Type B pancreatic cell (in vitro differentiated cells): ENCODE measurements around the gene DNAJC17. TPM values are rescaled to one million over a fixed set of nuclear protein-coding genes. Genes with fewer than 3 reads are reported as not detected.

Source experiments
- DNase-seq: peaks from one replicate; pipeline ENCODE4 v3.0.0; 2021; ENCODE audit warnings: mixed read lengths; ENCODE audit not compliant: unreplicated experiment; ENCODE audit errors: extremely low spot score
- H3K27ac Mint-ChIP-seq: 2 replicates; pipeline ENCODE4 v1.8.0; 2021; ENCODE audit warnings: mild to moderate bottlenecking, mixed read lengths
- H3K27me3 Mint-ChIP-seq: 2 replicates; pipeline ENCODE4 v1.8.0; 2021; ENCODE audit warnings: mixed read lengths
- H3K36me3 Mint-ChIP-seq: 2 replicates; pipeline ENCODE4 v1.8.0; 2021; ENCODE audit warnings: mixed read lengths
- H3K4me1 Mint-ChIP-seq: one replicate; pipeline ENCODE4 v1.8.0; 2021; ENCODE audit warnings: mixed read lengths; ENCODE audit not compliant: unreplicated experiment
- H3K4me3 Mint-ChIP-seq: 2 replicates; pipeline ENCODE4 v1.8.0; 2021; ENCODE audit warnings: mild to moderate bottlenecking, mixed read lengths
- H3K9me3 Mint-ChIP-seq: 2 replicates; pipeline ENCODE4 v1.8.0; 2021; ENCODE audit warnings: mixed read lengths
- total RNA-seq: library from RNA; stranded (reverse); gene quantifications from 2 replicates; pipeline ENCODE4 v1.2.1, GENCODE V29; 2021; ENCODE audit warnings: low replicate concordance
- TF ChIP-seq, protein P1 (sequence below): fragments of 200-600 bp; sonication (generic); conservative IDR thresholded peaks from 2 replicates; pipeline ENCODE4 v1.5.0; 2021; ENCODE audit warnings: antibody characterized with exemption, mild to moderate bottlenecking

DNAJC17 gene
- total RNA-seq, 1 donor from 2014 or later: 38.3 TPM

DNA sequence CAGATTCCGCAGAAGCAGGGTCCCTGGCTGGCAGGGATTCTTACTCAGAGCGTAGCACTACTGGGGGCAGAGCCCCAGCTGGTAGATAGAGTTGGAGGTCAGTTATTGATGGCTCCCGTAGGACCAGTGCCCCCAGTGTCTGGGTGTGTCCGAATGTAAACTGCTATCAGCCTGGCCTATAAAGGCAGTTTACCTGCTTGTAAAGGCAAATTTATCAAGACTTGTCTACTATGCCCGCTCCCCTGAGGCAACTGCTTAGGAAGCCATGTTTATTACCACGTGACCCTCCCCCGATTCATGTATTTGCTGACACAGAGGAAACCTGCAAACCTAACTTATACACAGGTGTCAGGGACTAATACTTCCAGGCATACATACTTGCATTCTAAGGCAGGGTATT is 21.8 kb upstream of the DNAJC17 start:
- peaks cover 7% of the 10 kb centered on the region for H3K36me3 Mint-ChIP-seq
- no peaks in the 10 kb centered on the region for H3K27me3 Mint-ChIP-seq
- H3K27ac Mint-ChIP-seq: no peak overlapping the region
- H3K4me3 Mint-ChIP-seq: no peak overlapping the region
- no peak for DNase-seq
- H3K4me1 Mint-ChIP-seq: peaks cover 7% of the 10 kb centered on the region
- TF ChIP-seq, protein P1, sequence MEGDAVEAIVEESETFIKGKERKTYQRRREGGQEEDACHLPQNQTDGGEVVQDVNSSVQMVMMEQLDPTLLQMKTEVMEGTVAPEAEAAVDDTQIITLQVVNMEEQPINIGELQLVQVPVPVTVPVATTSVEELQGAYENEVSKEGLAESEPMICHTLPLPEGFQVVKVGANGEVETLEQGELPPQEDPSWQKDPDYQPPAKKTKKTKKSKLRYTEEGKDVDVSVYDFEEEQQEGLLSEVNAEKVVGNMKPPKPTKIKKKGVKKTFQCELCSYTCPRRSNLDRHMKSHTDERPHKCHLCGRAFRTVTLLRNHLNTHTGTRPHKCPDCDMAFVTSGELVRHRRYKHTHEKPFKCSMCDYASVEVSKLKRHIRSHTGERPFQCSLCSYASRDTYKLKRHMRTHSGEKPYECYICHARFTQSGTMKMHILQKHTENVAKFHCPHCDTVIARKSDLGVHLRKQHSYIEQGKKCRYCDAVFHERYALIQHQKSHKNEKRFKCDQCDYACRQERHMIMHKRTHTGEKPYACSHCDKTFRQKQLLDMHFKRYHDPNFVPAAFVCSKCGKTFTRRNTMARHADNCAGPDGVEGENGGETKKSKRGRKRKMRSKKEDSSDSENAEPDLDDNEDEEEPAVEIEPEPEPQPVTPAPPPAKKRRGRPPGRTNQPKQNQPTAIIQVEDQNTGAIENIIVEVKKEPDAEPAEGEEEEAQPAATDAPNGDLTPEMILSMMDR: no peak
- no peaks in the 10 kb centered on the region for H3K9me3 Mint-ChIP-seq

DNA sequence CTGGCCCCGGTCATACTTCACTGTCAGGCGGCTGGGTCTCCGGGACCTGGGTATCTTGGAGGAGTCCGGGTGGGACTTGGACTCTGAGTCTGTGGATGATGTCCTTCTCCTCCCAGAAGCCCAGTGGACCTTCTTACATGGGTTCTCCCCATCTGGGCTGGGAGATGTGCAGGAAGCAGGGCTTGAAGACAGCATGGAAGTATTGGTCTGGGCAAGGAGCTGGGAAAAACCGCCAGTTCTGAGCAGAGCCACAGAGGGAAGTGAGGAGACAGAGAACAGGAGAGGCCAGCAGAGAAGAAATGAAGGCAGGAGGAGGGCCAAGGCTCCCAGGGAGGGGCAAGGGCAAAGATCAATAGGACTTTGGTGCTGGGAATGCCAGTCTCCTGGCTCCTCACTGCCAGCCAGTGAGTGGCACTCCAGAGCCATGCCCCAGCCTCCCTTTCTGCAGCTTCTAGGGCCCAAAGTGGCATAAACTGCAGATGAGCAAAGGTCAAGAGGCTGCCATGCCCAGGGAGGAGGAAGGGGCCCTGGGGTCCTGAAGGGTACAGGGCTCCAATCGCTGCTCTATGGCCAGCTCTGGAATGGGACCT is 21.3 kb upstream of the DNAJC17 start, which contains the start of gene PPP1R14D:
Gene PPP1R14D, minus strand, starts transcription at position 262 of the 590 bp plus-strand sequence. Its CDS starts 67 bp downstream, at position 195.
- Mint-ChIP-seq H3K27me3 (no peaks in the 10 kb centered on the region), H3K4me1 (peaks cover 7% of the 10 kb centered on the region), H3K4me3 (no peak within 1 kb of the TSS), H3K36me3 (peaks cover 7% of the 10 kb centered on the region), H3K9me3 (no peaks in the 10 kb centered on the region), H3K27ac (no peak within 1 kb of the TSS)
- no peak for DNase-seq
- TF ChIP-seq, protein P1: no peak

DNA sequence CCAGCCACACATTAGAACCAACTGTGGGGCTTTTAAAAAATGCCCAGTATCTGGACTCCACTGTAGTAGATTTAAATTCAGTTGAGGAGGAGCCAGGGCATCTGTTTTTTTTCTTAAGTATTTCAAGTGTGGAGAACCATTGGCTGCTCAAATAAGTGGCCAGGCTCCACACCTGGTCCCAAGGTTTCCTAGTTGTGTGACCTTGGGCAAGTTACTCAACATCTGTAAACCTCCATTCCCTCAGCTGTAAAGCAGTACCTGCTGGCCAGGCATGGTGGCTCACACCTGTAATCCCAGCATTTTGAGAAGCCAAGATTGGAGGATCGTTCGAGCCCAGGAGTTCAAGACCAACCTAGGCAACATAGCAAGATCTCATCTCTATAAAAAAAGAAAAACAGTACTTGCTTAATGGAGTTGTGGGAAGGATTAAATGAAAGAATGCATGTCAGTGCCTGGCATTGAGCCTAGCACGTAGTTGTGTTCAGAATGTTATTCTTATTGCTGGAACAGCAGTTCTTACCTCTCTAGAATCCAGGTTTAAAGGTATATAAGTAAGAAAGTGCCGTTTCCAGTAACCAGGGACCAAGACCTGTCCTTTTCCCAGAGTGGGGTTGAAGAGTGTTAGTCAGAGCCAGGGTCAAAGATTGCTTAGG is 19.3 kb upstream of the DNAJC17 start:
- Mint-ChIP-seq H3K4me1 (peaks cover 7% of the 10 kb centered on the region), H3K27ac (no peak overlapping the region), H3K9me3 (no peaks in the 10 kb centered on the region), H3K4me3 (no peak overlapping the region), H3K36me3 (no peaks in the 10 kb centered on the region), H3K27me3 (no peaks in the 10 kb centered on the region)
- TF ChIP-seq, protein P1: no peak
- no peak for DNase-seq

DNA sequence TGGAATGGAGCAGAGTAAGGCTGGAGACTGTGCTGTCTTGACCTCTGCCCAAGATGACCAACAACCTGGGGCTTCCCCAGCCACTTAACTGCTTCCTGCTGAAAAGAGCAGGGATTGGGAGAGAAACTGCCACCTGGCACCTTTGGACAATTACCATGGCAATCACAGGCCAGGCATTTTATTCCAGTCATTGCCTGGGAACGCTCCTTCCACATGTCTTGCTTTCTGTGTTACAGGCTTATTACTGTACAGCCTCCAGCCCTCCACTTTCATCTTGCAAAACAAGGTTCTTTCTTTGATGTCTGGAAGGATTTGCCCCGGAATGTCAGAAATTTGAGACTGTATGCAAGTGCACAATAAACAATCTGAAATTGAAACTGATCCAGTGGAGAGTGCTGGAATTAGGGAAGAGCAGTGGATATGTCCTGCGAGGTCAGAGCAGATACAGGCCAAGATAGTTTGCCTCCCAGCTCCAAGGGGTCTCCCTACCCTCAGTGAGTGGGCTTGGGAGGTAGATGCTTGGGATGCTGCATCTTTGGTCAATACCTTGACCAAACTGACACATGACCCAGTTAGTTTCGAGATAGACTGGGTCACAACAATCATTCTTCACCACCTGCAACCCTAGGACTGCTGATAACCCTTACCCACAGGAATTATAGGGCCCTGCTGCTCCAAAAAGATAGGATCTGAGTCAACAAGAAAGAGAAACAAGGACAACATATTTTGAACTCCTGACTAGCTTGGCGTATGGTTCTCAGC is 18.6 kb upstream of the DNAJC17 start:
- Mint-ChIP-seq H3K4me1 (peaks cover 7% of the 10 kb centered on the region), H3K36me3 (no peaks in the 10 kb centered on the region), H3K4me3 (no peak overlapping the region), H3K27me3 (no peaks in the 10 kb centered on the region), H3K27ac (peak overlapping the region; percentile 2), H3K9me3 (no peaks in the 10 kb centered on the region)
- TF ChIP-seq, protein P1: no peak
- no peak for DNase-seq

DNA sequence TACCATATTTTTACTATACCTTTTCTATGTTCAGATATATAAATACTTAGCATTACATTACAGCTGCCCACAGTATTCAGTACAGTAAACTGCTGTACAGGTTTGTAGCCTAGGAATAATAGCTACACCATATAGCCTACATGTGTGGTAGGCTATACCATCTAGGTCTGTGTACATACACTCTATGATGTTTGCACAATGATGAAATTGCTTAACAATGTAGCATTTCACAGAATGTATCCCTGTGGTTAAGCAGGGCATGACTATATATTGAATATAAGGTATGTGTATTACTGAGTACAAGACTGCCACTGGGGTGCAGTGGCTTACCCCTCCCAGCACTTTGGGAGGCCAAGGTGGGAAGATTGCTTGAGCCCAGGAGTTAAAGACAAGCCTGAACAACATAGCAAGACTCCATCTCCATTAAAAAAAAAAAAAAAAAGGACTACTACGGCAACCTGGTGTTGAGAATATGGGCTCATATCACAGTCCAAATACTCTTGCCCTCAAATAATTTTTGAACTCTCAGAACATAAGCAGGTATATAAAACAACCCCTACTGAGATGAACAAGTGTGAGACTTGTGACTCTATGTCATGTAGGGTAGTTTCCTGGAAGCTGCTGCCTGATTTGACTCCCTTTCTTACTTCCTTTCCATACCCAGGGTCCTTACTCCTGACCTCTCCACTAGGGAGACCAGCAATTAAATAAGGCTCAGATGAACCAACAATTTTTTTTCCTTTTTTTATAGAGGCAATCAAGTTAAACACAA is 16.5 kb upstream of the DNAJC17 start:
- no peaks in the 10 kb centered on the region for H3K27me3 Mint-ChIP-seq
- peak overlapping the region; percentile 57 for H3K27ac Mint-ChIP-seq
- H3K4me1 Mint-ChIP-seq: peaks cover 7% of the 10 kb centered on the region
- DNase-seq: no peak
- no peak overlapping the region for H3K4me3 Mint-ChIP-seq
- TF ChIP-seq, protein P1: no peak
- H3K9me3 Mint-ChIP-seq: no peaks in the 10 kb centered on the region
- H3K36me3 Mint-ChIP-seq: no peaks in the 10 kb centered on the region
